IPS DF 6.9 (cell line): Measurements from ENCODE around the gene SEC61B.
"Not testable (repeated sequence)": the region's sequence is repeated elsewhere in the genome, so short reads cannot be mapped to it uniquely, and the experiment has no call there.

Experiments used
- DNase-seq: peaks from one replicate; pipeline ENCODE4 v3.0.0-alpha.2; 2013; ENCODE audit warnings: low read depth, low spot score
- H3K27ac ChIP-seq: one replicate; pipeline ENCODE4 v1.5.1; 2013; ENCODE audit warnings: low read length, control low read depth
- H3K27me3 ChIP-seq: 2 replicates; pipeline ENCODE4 v1.6.1; 2013; ENCODE audit warnings: mild to moderate bottlenecking, low read length; ENCODE audit not compliant: control insufficient read depth, insufficient read depth
- H3K36me3 ChIP-seq: 2 replicates; pipeline ENCODE4 v1.6.1; 2013; ENCODE audit warnings: low read length; ENCODE audit not compliant: control insufficient read depth, insufficient read depth
- H3K4me1 ChIP-seq: 2 replicates; pipeline ENCODE4 v1.6.1; 2013; ENCODE audit warnings: low read length; ENCODE audit not compliant: control insufficient read depth, insufficient read depth
- H3K4me3 ChIP-seq: 2 replicates; pipeline ENCODE4 v1.5.1; 2013; ENCODE audit warnings: mild to moderate bottlenecking, low read length
- H3K9me3 ChIP-seq: 2 replicates; pipeline ENCODE4 v1.6.1; 2013; ENCODE audit warnings: low read length, inconsistent platforms; ENCODE audit not compliant: control insufficient read depth, insufficient read depth
- WGBS: extraction: QIAGEN DNeasy Blood & Tissue Kit; methylation state at CpG from one replicate; pipeline ENCODE4 v1.1.7; 2013; ENCODE audit warnings: mixed read lengths, missing lambda C conversion rate; ENCODE audit not compliant: insufficient read length, insufficient coverage; 5-methylcytosine and 5-hydroxymethylcytosine counted together

The SEC61B gene

DNA sequence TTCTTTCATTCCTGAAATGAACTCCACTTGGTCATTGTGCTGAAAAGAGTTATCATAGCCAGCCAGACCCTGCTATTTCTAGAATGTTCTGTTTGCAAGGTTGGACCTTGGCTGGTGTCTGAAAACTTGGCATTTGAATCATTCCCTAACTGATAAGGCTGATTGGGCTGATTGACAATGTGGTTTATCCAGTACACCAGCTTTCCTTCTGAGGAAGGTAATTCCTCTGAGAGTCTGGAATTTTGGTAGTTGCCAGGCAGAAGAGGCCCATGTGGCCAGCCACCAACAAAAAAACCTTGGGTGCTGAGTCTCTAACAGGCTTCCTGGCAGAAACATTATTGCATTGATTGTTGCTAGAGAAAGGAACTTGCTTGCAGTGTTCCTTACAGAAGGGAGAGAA is 15.3 kb downstream of the SEC61B start:
- H3K4me1 ChIP-seq = no peaks in the 10 kb centered on the region
- H3K27me3 ChIP-seq = no peaks in the 10 kb centered on the region
- H3K4me3 ChIP-seq = no peak overlapping the region
- H3K36me3 ChIP-seq = no peaks in the 10 kb centered on the region
- H3K27ac ChIP-seq = no peak overlapping the region
- no peaks in the 10 kb centered on the region for H3K9me3 ChIP-seq
- no peak for DNase-seq

- WGBS = no CpG with 5 or more reads among the region's 4 CpGs
- not testable (repeated sequence) for H3K4me1 ChIP-seq, H3K4me3 ChIP-seq, H3K36me3 ChIP-seq, H3K9me3 ChIP-seq, H3K27ac ChIP-seq, DNase-seq, H3K27me3 ChIP-seq
These were observed 15.8 kb downstream of the SEC61B start for GRCh38 chr9:99237849-99238248.

DNA sequence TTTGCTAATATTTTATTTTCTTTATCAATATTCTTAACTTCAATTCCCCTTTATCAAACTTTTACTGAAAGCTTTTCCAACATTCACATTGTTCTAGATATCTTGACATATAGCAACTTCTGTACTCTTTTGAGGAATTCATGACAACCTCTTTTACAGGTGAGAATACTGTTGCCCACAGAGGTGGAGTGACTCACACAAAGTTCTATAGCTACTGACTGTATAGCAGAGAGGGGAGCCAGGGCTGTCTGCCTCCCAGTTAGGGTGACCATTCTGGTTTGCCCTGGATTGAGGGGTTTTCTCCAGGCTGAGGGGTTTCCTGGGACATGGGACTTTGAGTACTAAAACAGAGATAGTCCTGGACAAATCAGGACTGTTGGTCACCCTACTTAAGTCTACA is 16.2 kb downstream of the SEC61B start:
- no peak overlapping the region for H3K27ac ChIP-seq
- no peak for DNase-seq
- H3K4me1 ChIP-seq = no peaks in the 10 kb centered on the region

GRCh38 chr9:99239341-99240060 is 17.4 kb downstream of the SEC61B start:
- Histone ChIP-seq H3K9me3 (no peaks in the 10 kb centered on the region), H3K4me3 (no peak overlapping the region), H3K27ac (no peak overlapping the region), H3K27me3 (no peaks in the 10 kb centered on the region), H3K36me3 (no peaks in the 10 kb centered on the region), H3K4me1 (no peaks in the 10 kb centered on the region)
- no peak for DNase-seq
- WGBS = no CpG with 5 or more reads among the region's 6 CpGs

More for the DNA sequence above, 16.2 kb downstream of the SEC61B start:
- no peaks in the 10 kb centered on the region for H3K9me3 ChIP-seq
- no peaks in the 10 kb centered on the region for H3K27me3 ChIP-seq
- no peak overlapping the region for H3K4me3 ChIP-seq
- H3K36me3 ChIP-seq = no peaks in the 10 kb centered on the region

DNA sequence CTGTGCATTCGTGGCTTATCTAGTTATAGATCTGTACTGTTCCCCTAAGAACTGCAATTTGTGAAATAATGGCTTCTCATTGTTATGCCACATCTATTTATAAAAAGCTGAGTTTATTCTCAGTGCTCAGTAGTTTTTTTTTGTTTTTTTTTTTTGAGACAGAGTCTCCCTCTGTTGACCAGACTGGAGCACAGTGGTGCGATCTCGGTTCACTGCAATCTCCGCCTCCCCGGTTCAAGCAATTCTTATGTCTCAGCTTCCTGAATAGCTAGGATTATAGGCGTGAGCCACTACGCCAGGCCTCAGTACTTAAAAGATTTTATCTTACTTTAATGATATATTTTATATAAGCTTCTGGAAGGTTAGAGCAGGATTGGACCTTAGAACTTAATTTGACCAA is 19.0 kb downstream of the SEC61B start:
- Histone ChIP-seq H3K36me3 (no peaks in the 10 kb centered on the region), H3K4me1 (no peaks in the 10 kb centered on the region), H3K4me3 (no peak overlapping the region), H3K27me3 (no peaks in the 10 kb centered on the region), H3K9me3 (no peaks in the 10 kb centered on the region), H3K27ac (no peak overlapping the region)
- no CpG with 5 or more reads among the region's 7 CpGs for WGBS
- DNase-seq = no peak

GRCh38 chr9:99244344-99245260 is 22.5 kb downstream of the SEC61B start:
- Histone ChIP-seq H3K9me3 (no peaks in the 10 kb centered on the region), H3K27me3 (no peaks in the 10 kb centered on the region), H3K4me3 (no peak overlapping the region), H3K4me1 (no peaks in the 10 kb centered on the region), H3K36me3 (no peaks in the 10 kb centered on the region), H3K27ac (no peak overlapping the region)
- DNase-seq = no peak
- 100% methylated on average over 1 of the region's 3 CpGs for WGBS

GRCh38 chr9:99249619-99250018 is 27.5 kb downstream of the SEC61B start:
- no peaks in the 10 kb centered on the region for H3K27me3 ChIP-seq
- no peaks in the 10 kb centered on the region for H3K4me1 ChIP-seq
- no peak overlapping the region for H3K27ac ChIP-seq
- H3K9me3 ChIP-seq = no peaks in the 10 kb centered on the region
- H3K4me3 ChIP-seq = no peak overlapping the region
- H3K36me3 ChIP-seq = no peaks in the 10 kb centered on the region
- DNase-seq = no peak

- no peak overlapping the region for H3K4me3 ChIP-seq
- H3K4me1 ChIP-seq = no peaks in the 10 kb centered on the region
- H3K27me3 ChIP-seq = no peaks in the 10 kb centered on the region
- WGBS = no CpG with 5 or more reads among the region's 4 CpGs
- no peak for DNase-seq
- no peaks in the 10 kb centered on the region for H3K36me3 ChIP-seq
- H3K9me3 ChIP-seq = no peaks in the 10 kb centered on the region
- no peak overlapping the region for H3K27ac ChIP-seq
These were observed 29.1 kb downstream of the SEC61B start for GRCh38 chr9:99251157-99251556.

DNA sequence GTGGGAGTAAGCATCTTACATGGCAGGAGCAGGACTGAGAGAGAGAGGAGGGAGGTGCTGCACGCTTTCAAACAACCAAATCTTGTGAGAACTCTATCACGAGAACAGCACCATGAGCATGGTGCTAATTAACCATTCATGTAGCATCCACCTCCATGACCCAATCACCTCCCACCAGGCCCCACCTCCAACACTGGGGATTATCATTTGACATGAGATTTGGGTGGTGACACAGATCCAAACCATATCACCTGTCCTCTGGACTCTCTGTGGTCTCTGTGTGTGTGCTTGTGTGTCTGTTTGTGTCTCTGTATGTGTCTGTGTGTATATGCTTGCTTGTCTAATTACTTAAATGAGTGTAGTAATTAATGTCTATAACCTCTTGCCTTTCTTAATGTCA is 31.1 kb downstream of the SEC61B start:
- Histone ChIP-seq H3K4me3 (no peak overlapping the region), H3K27me3 (no peaks in the 10 kb centered on the region), H3K4me1 (no peaks in the 10 kb centered on the region), H3K27ac (no peak overlapping the region), H3K36me3 (no peaks in the 10 kb centered on the region), H3K9me3 (no peaks in the 10 kb centered on the region)
- no peak for DNase-seq
- no CpG with 5 or more reads among the region's 2 CpGs for WGBS

GRCh38 chr9:99253772-99254431 is 31.8 kb downstream of the SEC61B start:
- Histone ChIP-seq H3K9me3 (no peaks in the 10 kb centered on the region), H3K4me1 (no peaks in the 10 kb centered on the region), H3K27me3 (no peaks in the 10 kb centered on the region), H3K36me3 (no peaks in the 10 kb centered on the region), H3K27ac (no peak overlapping the region), H3K4me3 (no peak overlapping the region)
- no peak for DNase-seq
- no CpG with 5 or more reads among the region's 15 CpGs for WGBS
